Endothelial cell of umbilical vein (primary cell): ENCODE data around the gene SAP130. TPM values are rescaled to one million over a fixed set of nuclear protein-coding genes. Genes with fewer than 3 reads are reported as not detected.

ENCODE experiments used
- BruUV-seq: library from RNA; stranded (reverse); fragments of 400-500 nt; replicated peaks from 2 replicates; lab custom pipeline; 2021; lab: Mats Ljungman, UMichigan
- CTCF ChIA-PET: fragments of 300-600, 350-600 bp; sonication (Branson Sonifier 250); formaldehyde crosslinking; loops from one replicate; lab custom pipeline; 2021; ENCODE audit warnings: antibody characterized with exemption, inconsistent platforms; lab: Charles Lee
- POLR2A ChIA-PET: fragments of 300-600, 350-600 bp; sonication (Branson Sonifier 250); formaldehyde crosslinking; loops from one replicate; lab custom pipeline; 2021; ENCODE audit warnings: antibody characterized with exemption, inconsistent platforms; lab: Charles Lee
- DNase-seq: peaks from one replicate; pipeline ENCODE4 v3.0.0-alpha.2; 2011; ENCODE audit warnings: low read depth, low spot score
- FAIRE-seq: peaks from 2 replicates; lab custom pipeline; 2011; peaks lifted over from hg19 to GRCh38; lab: Jason Lieb, UNC
- H2AFZ ChIP-seq: 2 replicates; pipeline ENCODE4 v1.6.0; 2012; ENCODE audit warnings: low read depth, low read length, control low read depth, inconsistent platforms
- H3K27ac ChIP-seq: 2 replicates; pipeline ENCODE4 v1.5.1; 2011; ENCODE audit warnings: low read depth, mild to moderate bottlenecking, control low read depth, low read length, moderate library complexity; ENCODE audit not compliant: insufficient read depth
- H3K27me3 ChIP-seq, 2 experiments: 2 replicates each; pipeline versions ENCODE4 v1.6.0 to v1.6.1; 2011; ENCODE audit warnings: low read length in 2 of 2, mixed read lengths in 1 of 2; ENCODE audit not compliant: control insufficient read depth in 2 of 2, insufficient read depth in 2 of 2
- H3K36me3 ChIP-seq, 2 experiments: 2 replicates in 1 of 2; 3 replicates in 1 of 2; pipeline ENCODE4 v1.5.1; 2011; ENCODE audit warnings: low read length in 2 of 2, mild to moderate bottlenecking in 1 of 2, moderate library complexity in 1 of 2; ENCODE audit not compliant: control insufficient read depth in 2 of 2, insufficient read depth in 2 of 2; ENCODE audit errors: extremely low read depth in 1 of 2
- H3K4me1 ChIP-seq: 3 replicates; pipeline ENCODE4 v1.5.1; 2011; ENCODE audit warnings: mild to moderate bottlenecking, low read length; ENCODE audit not compliant: control insufficient read depth, insufficient read depth; ENCODE audit errors: extremely low read depth
- H3K4me2 ChIP-seq: 2 replicates; pipeline ENCODE4 v1.6.1; 2011; ENCODE audit warnings: low read length, control low read depth, mixed read lengths; ENCODE audit not compliant: insufficient read depth
- H3K4me3 ChIP-seq, 3 experiments: fragments of 200-600 bp in 1 of 3; sonication (generic), shearing (Covaris generic) in 1 of 3; replicated peaks in 1 of 3; 2 replicates each; pipeline ENCODE4 v1.5.1; 2011 to 2016; ENCODE audit warnings: control low read depth in 3 of 3, low read length in 3 of 3, mild to moderate bottlenecking in 2 of 3, inconsistent platforms in 1 of 3, low read depth in 1 of 3, moderate library complexity in 1 of 3; ENCODE audit not compliant: insufficient read depth in 1 of 3
- H3K79me2 ChIP-seq: 2 replicates; pipeline ENCODE4 v1.6.0; 2012; ENCODE audit warnings: low read length, inconsistent platforms; ENCODE audit not compliant: control insufficient read depth, insufficient read depth
- H3K9ac ChIP-seq: replicated peaks from 2 replicates; pipeline ENCODE3; 2011; ENCODE audit warnings: low read length, control low read depth; ENCODE audit not compliant: insufficient read depth; ENCODE audit errors: extremely low read depth
- H3K9me1 ChIP-seq: replicated peaks from 3 replicates; pipeline ENCODE4 v1.6.0; 2011; ENCODE audit warnings: mild to moderate bottlenecking, low read length; ENCODE audit not compliant: control insufficient read depth, insufficient read depth; ENCODE audit errors: extremely low read depth
- H3K9me3 ChIP-seq: replicated peaks from 2 replicates; pipeline ENCODE4 v1.5.1; 2012; ENCODE audit warnings: low read length, inconsistent platforms; ENCODE audit not compliant: control insufficient read depth, insufficient read depth
- H4K20me1 ChIP-seq: replicated peaks from 2 replicates; pipeline ENCODE3; 2011; ENCODE audit warnings: mild to moderate bottlenecking, low read length; ENCODE audit not compliant: control insufficient read depth, insufficient read depth; ENCODE audit errors: extremely low read depth
- EZH2 ChIP-seq: IDR thresholded peaks from 2 replicates; pipeline ENCODE4 v1.6.1; 2012; ENCODE audit warnings: borderline replicate concordance, low read depth, mild to moderate bottlenecking, moderate library complexity, low read length, inconsistent platforms; ENCODE audit not compliant: severe bottlenecking
- FOS ChIP-seq: IDR thresholded peaks from 2 replicates; pipeline ENCODE4 v1.6.1; 2011; ENCODE audit warnings: mild to moderate bottlenecking, low read length, moderate library complexity, borderline replicate concordance; ENCODE audit not compliant: insufficient read depth
- GATA2 ChIP-seq: IDR thresholded peaks from 2 replicates; pipeline ENCODE4 v1.7.0; 2011; ENCODE audit warnings: low read depth, mild to moderate bottlenecking, moderate library complexity, mixed read lengths, low read length; ENCODE audit not compliant: insufficient read length, insufficient read depth
- JUN ChIP-seq: IDR thresholded peaks from 2 replicates; pipeline ENCODE4 v1.6.1; 2011; ENCODE audit warnings: borderline replicate concordance, low read depth; ENCODE audit not compliant: insufficient read length, insufficient read depth
- MYC ChIP-seq: IDR thresholded peaks from one replicate; pipeline ENCODE4 v1.6.1; 2011; ENCODE audit warnings: mild to moderate bottlenecking, low read depth, low read length
- POLR2A ChIP-seq: IDR thresholded peaks from 2 replicates; pipeline ENCODE4 v1.6.1; 2012; ENCODE audit warnings: low read depth, mild to moderate bottlenecking, control low read depth, low read length
- POLR2AphosphoS5 ChIP-seq: IDR thresholded peaks from 2 replicates; pipeline ENCODE4 v1.6.1; 2012; ENCODE audit warnings: low read depth, mild to moderate bottlenecking, control low read depth, low read length, moderate library complexity; ENCODE audit not compliant: insufficient read depth
- dilution Hi-C: fragments of 300-500 bp; cut with MboI; formaldehyde crosslinking; loops from one replicate; pipeline ENCODE4 v1.15.0; 2019; ENCODE audit warnings: low sequenced_read_pairs; ENCODE audit not compliant: extremely low pct_ligation_motif_present
- intact Hi-C: fragments of 100-400 bp; cut with micrococcal nuclease; formaldehyde crosslinking; loops from one replicate; pipeline ENCODE4 v1.10.0; 2022
- polyA plus RNA-seq, 4 experiments: library from polyadenylated mRNA; depleted of rRNA in 3 of 4; stranded (reverse) in 3 of 4; unstranded in 1 of 4; fragments of >200 nt; gene quantifications; 2 replicates each; pipeline versions ENCODE4 v1.2.1 to v1.2.3, GENCODE V29; 2011 to 2012; ENCODE audit warnings: missing spikeins in 1 of 4
- total RNA-seq: library from RNA; stranded (reverse); gene quantifications from 2 replicates; pipeline ENCODE4 v1.2.3, GENCODE V29; 2021
- TF ChIP-seq, protein P1 (sequence below): IDR thresholded peaks from 2 replicates; pipeline ENCODE4 v1.6.1; 2011; ENCODE audit not compliant: insufficient read depth, insufficient read length
- TF ChIP-seq, protein P2 (sequence below), 2 donors: IDR thresholded peaks; 1 replicate in 1 of 2; 2 replicates in 1 of 2; pipeline ENCODE4 v1.5.1; 2011; ENCODE audit warnings: low read length in 2 of 2, mild to moderate bottlenecking in 2 of 2, moderate library complexity in 2 of 2, control low read depth in 1 of 2, inconsistent platforms in 1 of 2, low read depth in 1 of 2; ENCODE audit not compliant: insufficient read depth in 1 of 2; ENCODE audit errors: extremely low read depth in 1 of 2

Gene SAP130
- total and polyA plus RNA-seq, 2 donors (not counting 3 experiments of a cell fraction or from before 2014, with no cell fraction given): 26.8 to 34.3 TPM

DNA sequence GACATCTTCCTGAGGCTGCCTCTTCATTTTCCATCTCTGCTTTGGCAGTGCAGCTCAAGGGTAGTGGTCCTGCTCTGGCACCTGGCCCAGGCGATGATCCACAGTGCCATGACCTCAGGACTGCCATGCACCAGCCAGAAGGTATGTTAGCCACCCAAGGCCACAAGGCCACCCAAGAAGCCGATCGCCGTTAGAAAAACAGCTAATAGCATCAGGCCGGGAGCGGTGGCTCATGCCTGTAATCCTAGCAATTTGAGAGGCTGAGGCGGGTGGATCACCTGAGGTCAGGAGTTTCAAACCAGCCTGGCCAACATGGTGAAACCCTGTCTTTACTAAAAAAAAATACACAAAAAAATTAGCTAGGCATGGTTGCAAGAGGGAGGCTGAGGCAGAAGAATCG lies 34.7 kb upstream of the SAP130 start:
- no peak for DNase-seq
- Histone ChIP-seq H3K27ac (no peak overlapping the region), H3K4me1 (no peaks in the 10 kb centered on the region), H3K36me3 (no peaks in the 10 kb centered on the region), H4K20me1 (no peaks in the 10 kb centered on the region), H3K4me3 (no peak overlapping the region), H2AFZ (no peak overlapping the region), H3K9ac (no peak overlapping the region), H3K9me3 (no peaks in the 10 kb centered on the region), H3K9me1 (no peaks in the 10 kb centered on the region), H3K4me2 (no peak overlapping the region), H3K79me2 (no peaks in the 10 kb centered on the region), H3K27me3 (peaks cover 0 to 2% of the 10 kb centered on the region in 2 experiments)
- dilution Hi-C loops (no loop called here), intact Hi-C loops (loop anchor here (5.0 to 10.0 kb wide), 3 partner anchors 262 to 1785 kb away; no protein-coding TSS in a partner anchor)
- FAIRE-seq: no peak
- no TSS peak for BruUV-seq
- CTCF ChIA-PET: interaction anchor here (1.0 to 3.2 kb wide), 7 partner anchors 10 to 1861 kb away, joined by 3 to 39 read pairs (median 11); partner anchors contain the start of gene UGGT1
- POLR2A ChIA-PET: no interaction called here
- TF ChIP-seq EZH2 (no peak), JUN (no peak), MYC (no peak), FOS (no peak), POLR2A (no peak), GATA2 (no peak), POLR2AphosphoS5 (no peak)
- TF ChIP-seq, protein P1, sequence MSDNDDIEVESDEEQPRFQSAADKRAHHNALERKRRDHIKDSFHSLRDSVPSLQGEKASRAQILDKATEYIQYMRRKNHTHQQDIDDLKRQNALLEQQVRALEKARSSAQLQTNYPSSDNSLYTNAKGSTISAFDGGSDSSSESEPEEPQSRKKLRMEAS: no peak
- TF ChIP-seq, protein P2, sequence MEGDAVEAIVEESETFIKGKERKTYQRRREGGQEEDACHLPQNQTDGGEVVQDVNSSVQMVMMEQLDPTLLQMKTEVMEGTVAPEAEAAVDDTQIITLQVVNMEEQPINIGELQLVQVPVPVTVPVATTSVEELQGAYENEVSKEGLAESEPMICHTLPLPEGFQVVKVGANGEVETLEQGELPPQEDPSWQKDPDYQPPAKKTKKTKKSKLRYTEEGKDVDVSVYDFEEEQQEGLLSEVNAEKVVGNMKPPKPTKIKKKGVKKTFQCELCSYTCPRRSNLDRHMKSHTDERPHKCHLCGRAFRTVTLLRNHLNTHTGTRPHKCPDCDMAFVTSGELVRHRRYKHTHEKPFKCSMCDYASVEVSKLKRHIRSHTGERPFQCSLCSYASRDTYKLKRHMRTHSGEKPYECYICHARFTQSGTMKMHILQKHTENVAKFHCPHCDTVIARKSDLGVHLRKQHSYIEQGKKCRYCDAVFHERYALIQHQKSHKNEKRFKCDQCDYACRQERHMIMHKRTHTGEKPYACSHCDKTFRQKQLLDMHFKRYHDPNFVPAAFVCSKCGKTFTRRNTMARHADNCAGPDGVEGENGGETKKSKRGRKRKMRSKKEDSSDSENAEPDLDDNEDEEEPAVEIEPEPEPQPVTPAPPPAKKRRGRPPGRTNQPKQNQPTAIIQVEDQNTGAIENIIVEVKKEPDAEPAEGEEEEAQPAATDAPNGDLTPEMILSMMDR (IDR thresholded peaks at IDR 0.05; ENCODE audit: extremely low read depth in 1 of 2, insufficient read depth in 1 of 2, low read depth in 1 of 2, low read length in 2 of 2): no peak
